HAP-1 (cell line): ENCODE measurements around the gene TRMT5.

ENCODE experiments used
- DNase-seq, 2 experiments: peaks; one replicate each; pipeline ENCODE4 v3.0.0-alpha.2; 2016 to 2020; ENCODE audit warnings: low spot score in 2 of 2
- H3K27me3 ChIP-seq: fragments of 250-450 bp; sonication (Bioruptor Pico); 2 replicates; pipeline ENCODE4 v1.5.1; 2020; ENCODE audit warnings: low read depth, mild to moderate bottlenecking, moderate library complexity
- H3K36me3 ChIP-seq: fragments of 250-450 bp; sonication (Bioruptor Pico); replicated peaks from 2 replicates; pipeline ENCODE4 v1.5.1; 2020; ENCODE audit warnings: mild to moderate bottlenecking
- H3K4me1 ChIP-seq: fragments of 250-450 bp; sonication (Bioruptor Pico); 2 replicates; pipeline ENCODE4 v1.5.1; 2020; ENCODE audit warnings: mild to moderate bottlenecking
- H3K4me3 ChIP-seq: fragments of 250-450 bp; sonication (Bioruptor Pico); 2 replicates; pipeline ENCODE4 v1.5.1; 2020; ENCODE audit warnings: mild to moderate bottlenecking, moderate library complexity
- H3K9me3 ChIP-seq: fragments of 250-450 bp; sonication (Bioruptor Pico); 2 replicates; pipeline ENCODE4 v1.5.1; 2020; ENCODE audit warnings: mild to moderate bottlenecking, moderate library complexity
- in situ Hi-C: fragments of 300-500 bp; cut with MboI; formaldehyde crosslinking; loops from 3 replicates; pipeline ENCODE4 v1.14.3; 2020; ENCODE audit warnings: low sequenced_read_pairs, inconsistent platforms, mixed read lengths

Gene TRMT5

DNA sequence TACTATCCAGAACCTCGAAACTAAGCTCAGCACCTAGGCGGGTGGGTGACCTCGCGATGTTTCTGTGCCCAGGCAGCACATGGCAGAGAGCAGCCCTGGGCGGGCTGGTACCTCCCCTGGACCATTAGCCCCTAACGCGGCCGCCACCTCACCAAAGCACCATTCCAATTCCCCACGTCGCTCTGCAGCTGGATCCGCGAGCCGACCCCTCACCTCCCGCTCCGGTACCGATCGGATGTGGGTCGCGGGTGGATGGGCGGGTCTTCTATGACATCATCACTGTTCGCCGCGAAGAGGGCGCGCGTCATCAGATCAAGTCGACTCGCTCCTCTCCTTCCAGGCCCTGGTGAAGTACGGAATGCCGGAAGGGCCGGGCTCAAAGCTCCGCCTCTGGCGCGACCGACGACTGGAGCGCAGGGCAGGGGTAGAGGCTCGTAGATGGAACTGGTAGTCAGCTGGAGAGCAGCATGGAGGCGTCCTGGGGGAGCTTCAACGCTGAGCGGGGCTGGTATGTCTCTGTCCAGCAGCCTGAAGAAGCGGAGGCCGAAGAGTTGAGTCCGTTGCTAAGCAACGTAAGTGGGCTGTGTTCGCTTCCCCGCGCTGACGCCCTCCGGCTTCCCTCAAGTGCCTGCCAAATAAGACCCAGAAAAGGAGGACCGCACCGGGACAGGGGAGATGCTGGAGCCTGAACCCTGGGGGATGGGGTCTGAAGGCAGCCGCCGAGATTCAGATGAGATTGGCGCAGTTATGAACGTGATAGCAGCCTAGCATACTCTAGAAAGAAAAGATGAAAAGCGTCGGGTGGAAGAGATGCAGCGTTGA is at the start of gene TRMT5, which contains the start of gene SLC38A6:
Gene TRMT5 (minus strand): TSS at position 269 of the 822 bp plus-strand sequence. CDS start 106 bp downstream, at position 163.
Gene SLC38A6 (plus strand): TSS at position 435 of the 822 bp plus-strand sequence. CDS start 33 bp downstream, at position 468.
- H3K9me3 ChIP-seq: no peaks in the 10 kb centered on the region
- in situ Hi-C loops: loop anchor here (25.0 kb wide), 1 partner anchor 344 kb away; the partner anchor contains the start of gene SIX1
- peaks cover 18% of the 10 kb centered on the region for H3K36me3 ChIP-seq
- peak; percentile 88 to 94 for DNase-seq
- peaks cover 24% of the 10 kb centered on the region for H3K4me1 ChIP-seq
- H3K27me3 ChIP-seq: no peaks in the 10 kb centered on the region
- peak within 1 kb of the TSS; percentile 74 for H3K4me3 ChIP-seq

GRCh38 chr14:61026526-61026925 is 45.6 kb upstream of the TRMT5 start:
- no peak for DNase-seq
- H3K9me3 ChIP-seq: no peaks in the 10 kb centered on the region
- H3K27me3 ChIP-seq: no peaks in the 10 kb centered on the region
- H3K4me1 ChIP-seq: no peaks in the 10 kb centered on the region
- no peaks in the 10 kb centered on the region for H3K36me3 ChIP-seq
- in situ Hi-C loops: no loop called here
- H3K4me3 ChIP-seq: no peak overlapping the region

- Histone ChIP-seq H3K9me3 (no peaks in the 10 kb centered on the region), H3K4me3 (no peak overlapping the region), H3K27me3 (no peaks in the 10 kb centered on the region), H3K4me1 (no peaks in the 10 kb centered on the region), H3K36me3 (no peaks in the 10 kb centered on the region)
- DNase-seq: peak; percentile 60 to 69
- in situ Hi-C loops: no loop called here
Measured at GRCh38 chr14:61025251-61026223, 44.7 kb upstream of the TRMT5 start.

DNA sequence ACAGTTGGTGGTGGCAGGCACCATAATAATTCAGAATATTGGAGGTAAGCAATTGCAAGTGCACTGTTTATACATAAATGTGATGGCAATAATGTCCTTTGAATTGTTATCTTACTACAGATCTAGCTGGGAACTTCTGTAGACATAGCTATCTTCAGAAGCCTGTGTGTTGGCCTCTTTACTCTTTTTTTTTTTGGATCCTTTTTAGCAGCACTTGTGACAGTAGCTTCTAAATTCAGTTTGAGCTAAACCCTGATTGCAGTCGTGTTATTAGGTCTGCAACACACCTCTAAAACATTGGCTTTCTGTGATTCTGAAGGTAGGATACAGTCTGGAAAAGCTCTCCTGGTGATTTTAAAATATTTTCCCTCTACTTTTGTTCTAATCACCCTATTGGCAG is 38.7 kb upstream of the TRMT5 start:
- H3K4me1 ChIP-seq: no peaks in the 10 kb centered on the region
- in situ Hi-C loops: no loop called here
- H3K4me3 ChIP-seq: no peak overlapping the region
- DNase-seq: no peak
- no peaks in the 10 kb centered on the region for H3K27me3 ChIP-seq
- H3K36me3 ChIP-seq: no peaks in the 10 kb centered on the region; the same call in 1 of the 2 replicates
- H3K9me3 ChIP-seq: peaks cover 3% of the 10 kb centered on the region; the same call in 1 of the 2 replicates

GRCh38 chr14:61003571-61003970 is 22.7 kb upstream of the TRMT5 start:
- no peak for DNase-seq
- H3K4me3 ChIP-seq: no peak overlapping the region
- no peaks in the 10 kb centered on the region for H3K27me3 ChIP-seq
- in situ Hi-C loops: no loop called here
- no peaks in the 10 kb centered on the region for H3K4me1 ChIP-seq
- H3K9me3 ChIP-seq: no peaks in the 10 kb centered on the region
- no peaks in the 10 kb centered on the region for H3K36me3 ChIP-seq

GRCh38 chr14:60999536-60999935 is 18.7 kb upstream of the TRMT5 start:
- Histone ChIP-seq H3K4me1 (no peaks in the 10 kb centered on the region), H3K4me3 (no peak overlapping the region), H3K9me3 (no peaks in the 10 kb centered on the region), H3K36me3 (no peaks in the 10 kb centered on the region), H3K27me3 (no peaks in the 10 kb centered on the region)
- DNase-seq: no peak
- in situ Hi-C loops: loop anchor here (25.0 kb wide), 1 partner anchor 362 kb away; the partner anchor contains the start of gene SIX1

DNA sequence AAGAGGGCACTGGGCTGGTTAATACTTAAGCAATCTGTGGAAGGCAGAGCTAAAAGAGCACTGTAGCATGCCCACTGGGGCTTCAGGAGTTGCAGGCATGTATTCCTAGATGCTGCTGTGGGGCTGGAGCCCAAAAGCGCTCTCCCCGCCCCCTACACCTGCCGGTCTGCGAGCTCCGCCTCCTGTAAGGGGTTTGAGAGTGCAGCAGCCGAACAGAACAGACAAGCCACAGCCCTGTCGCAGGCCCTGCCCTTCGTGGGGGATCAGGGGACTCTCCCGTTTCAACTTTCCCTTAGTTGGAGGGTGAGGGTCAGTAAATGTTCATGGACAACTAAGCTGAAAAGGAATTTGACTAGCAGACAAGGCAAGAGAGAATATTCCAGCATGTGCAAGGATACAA is 17.7 kb upstream of the TRMT5 start:
- Histone ChIP-seq H3K9me3 (no peaks in the 10 kb centered on the region), H3K4me1 (no peaks in the 10 kb centered on the region), H3K27me3 (no peaks in the 10 kb centered on the region), H3K36me3 (no peaks in the 10 kb centered on the region), H3K4me3 (no peak overlapping the region)
- DNase-seq: no peak
- in situ Hi-C loops: loop anchor here (25.0 kb wide), 1 partner anchor 361 kb away; the partner anchor contains the start of gene SIX1

DNA sequence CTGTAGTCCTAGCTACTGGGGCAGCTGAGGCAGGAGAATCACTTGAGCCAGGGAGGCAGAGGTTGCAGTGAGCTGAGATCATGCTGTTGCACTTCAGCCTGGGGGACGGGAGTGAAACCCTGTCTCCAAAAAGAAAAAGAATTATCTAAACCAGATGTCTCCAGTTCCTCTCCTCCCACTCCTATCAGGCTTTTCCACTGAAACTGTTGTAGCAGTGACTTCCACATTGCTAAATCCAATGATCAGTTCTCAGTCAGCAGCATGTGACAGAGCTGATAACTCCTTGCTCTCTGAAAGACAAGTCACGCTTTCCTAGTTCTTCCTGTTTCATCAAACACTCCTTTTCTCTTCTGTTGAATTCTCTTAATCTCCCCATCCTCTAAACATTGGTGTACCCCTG is 8.7 kb upstream of the TRMT5 start:
- peaks cover 5% of the 10 kb centered on the region for H3K4me1 ChIP-seq
- no peaks in the 10 kb centered on the region for H3K9me3 ChIP-seq
- H3K27me3 ChIP-seq: no peaks in the 10 kb centered on the region
- peaks cover 23% of the 10 kb centered on the region for H3K36me3 ChIP-seq
- DNase-seq: no peak
- in situ Hi-C loops: loop anchor here (25.0 kb wide), 1 partner anchor 352 kb away; the partner anchor contains the start of gene SIX1
- no peak overlapping the region for H3K4me3 ChIP-seq

- in situ Hi-C loops: loop anchor here (25.0 kb wide), 1 partner anchor 349 kb away; the partner anchor contains the start of gene SIX1
- peaks cover 10% of the 10 kb centered on the region for H3K4me1 ChIP-seq
- peaks cover 19% of the 10 kb centered on the region for H3K36me3 ChIP-seq
Measured at GRCh38 chr14:60986500-60986899, 5.6 kb upstream of the TRMT5 start.

GRCh38 chr14:60984196-60984595 is 3.3 kb upstream of the TRMT5 start:
- in situ Hi-C loops: loop anchor here (25.0 kb wide), 1 partner anchor 347 kb away; the partner anchor contains the start of gene SIX1
- no peaks in the 10 kb centered on the region for H3K9me3 ChIP-seq

More at GRCh38 chr14:60986500-60986899, 5.6 kb upstream of the TRMT5 start:
- Histone ChIP-seq H3K9me3 (no peaks in the 10 kb centered on the region), H3K27me3 (no peaks in the 10 kb centered on the region), H3K4me3 (no peak overlapping the region)
- no peak for DNase-seq

GRCh38 chr14:60981633-60982455 is 965 bp upstream of the TRMT5 start:
- H3K4me1 ChIP-seq: peaks cover 26% of the 10 kb centered on the region
- no peaks in the 10 kb centered on the region for H3K9me3 ChIP-seq
- peak overlapping the region; percentile 74 for H3K4me3 ChIP-seq
- peaks cover 14% of the 10 kb centered on the region for H3K36me3 ChIP-seq
- DNase-seq: peak; percentile 24 to 52
- H3K27me3 ChIP-seq: no peaks in the 10 kb centered on the region
- in situ Hi-C loops: loop anchor here (25.0 kb wide), 1 partner anchor 345 kb away; the partner anchor contains the start of gene SIX1

More at GRCh38 chr14:60984196-60984595, 3.3 kb upstream of the TRMT5 start:
- Histone ChIP-seq H3K4me1 (peaks cover 14% of the 10 kb centered on the region), H3K36me3 (peaks cover 16% of the 10 kb centered on the region), H3K27me3 (no peaks in the 10 kb centered on the region), H3K4me3 (no peak overlapping the region)
- no peak for DNase-seq

- no peak for DNase-seq
- H3K4me3 ChIP-seq: no peak overlapping the region
- H3K27me3 ChIP-seq: no peaks in the 10 kb centered on the region
- peaks cover 26% of the 10 kb centered on the region for H3K36me3 ChIP-seq
- peaks cover 21% of the 10 kb centered on the region; the same call in 1 of the 2 replicates for H3K4me1 ChIP-seq
- no peaks in the 10 kb centered on the region for H3K9me3 ChIP-seq
- in situ Hi-C loops: loop anchor here (25.0 kb wide), 1 partner anchor 341 kb away; the partner anchor contains the start of gene SIX1
Measured at GRCh38 chr14:60977847-60978246, 3.0 kb downstream of the TRMT5 start.
